Large intestine (tissue), 3 donors: ENCODE results near the gene ZRSR2. TPM values are rescaled to one million over a fixed set of nuclear protein-coding genes. Genes with fewer than 3 reads are reported as not detected.
"Not testable (repeated sequence)": the region's sequence is repeated elsewhere in the genome, so short reads cannot be mapped to it uniquely, and the experiment has no call there.

Source experiments
- DNase-seq, 2 donors: peaks; one replicate each; pipeline versions ENCODE4 v3.0.0 to v3.0.0-alpha.2; 2013
- H3K27ac ChIP-seq: one replicate; pipeline ENCODE4 v1.5.1; 2013; ENCODE audit warnings: low read length
- H3K27me3 ChIP-seq: 2 replicates; pipeline ENCODE4 v1.6.1; 2013; ENCODE audit warnings: low read length; ENCODE audit not compliant: control insufficient read depth, insufficient read depth
- H3K36me3 ChIP-seq: 2 replicates; pipeline ENCODE4 v1.6.1; 2013; ENCODE audit warnings: low read length; ENCODE audit not compliant: control insufficient read depth, insufficient read depth
- H3K4me1 ChIP-seq: one replicate; pipeline ENCODE4 v1.6.1; 2013; ENCODE audit warnings: low read length; ENCODE audit not compliant: control insufficient read depth, insufficient read depth
- H3K4me3 ChIP-seq: one replicate; pipeline ENCODE4 v1.5.1; 2013; ENCODE audit warnings: low read length
- H3K9me3 ChIP-seq: one replicate; pipeline ENCODE4 v1.6.1; 2013; ENCODE audit warnings: mild to moderate bottlenecking, low read depth, low read length, moderate library complexity; ENCODE audit not compliant: control insufficient read depth
- WGBS: methylation state at CpG from one replicate; pipeline ENCODE4 v1.1.5; 2013; ENCODE audit warnings: low lambda C conversion rate; ENCODE audit not compliant: insufficient coverage; 5-methylcytosine and 5-hydroxymethylcytosine counted together
- polyA plus RNA-seq: library from polyadenylated mRNA; unstranded; fragments of 120-200 nt; gene quantifications from one replicate; pipeline ENCODE4 v1.2.1, GENCODE V29; 2013

ZRSR2 gene
- polyA plus RNA-seq, 1 donor: 13.5 TPM

- H3K9me3 ChIP-seq: no peaks in the 10 kb centered on the region
- no peaks in the 10 kb centered on the region for H3K27me3 ChIP-seq
- no CpG with 5 or more reads among the region's 4 CpGs for WGBS
- H3K4me3 ChIP-seq: no peak overlapping the region
- peak in 1 of 2 donors; percentile 21 for DNase-seq
- H3K36me3 ChIP-seq: no peaks in the 10 kb centered on the region
- no peak overlapping the region for H3K27ac ChIP-seq
- no peaks in the 10 kb centered on the region for H3K4me1 ChIP-seq
Observed at GRCh38 chrX:15751155-15751819, 39.0 kb upstream of the ZRSR2 start.

- no CpG with 5 or more reads among the region's 2 CpGs for WGBS
- no peak for DNase-seq
- no peaks in the 10 kb centered on the region for H3K27me3 ChIP-seq
- no peaks in the 10 kb centered on the region for H3K36me3 ChIP-seq
- no peak overlapping the region for H3K27ac ChIP-seq
- no peak overlapping the region for H3K4me3 ChIP-seq
- no peaks in the 10 kb centered on the region for H3K9me3 ChIP-seq
- no peaks in the 10 kb centered on the region for H3K4me1 ChIP-seq
Observed at GRCh38 chrX:15755091-15755490, 35.2 kb upstream of the ZRSR2 start.

GRCh38 chrX:15758140-15758539, 32.1 kb upstream of the ZRSR2 start:
- Histone ChIP-seq H3K27me3 (no peaks in the 10 kb centered on the region), H3K4me3 (no peak overlapping the region), H3K36me3 (no peaks in the 10 kb centered on the region), H3K27ac (no peak overlapping the region), H3K9me3 (no peaks in the 10 kb centered on the region), H3K4me1 (no peaks in the 10 kb centered on the region)
- DNase-seq: no peak
- WGBS: no CpG with 5 or more reads among the region's 4 CpGs

GRCh38 chrX:15759886-15760285, 30.4 kb upstream of the ZRSR2 start:
- 100% methylated on average over 1 of the region's 6 CpGs for WGBS
- not testable (repeated sequence) for H3K27ac ChIP-seq, H3K27me3 ChIP-seq, H3K4me3 ChIP-seq, DNase-seq, H3K4me1 ChIP-seq, H3K36me3 ChIP-seq, H3K9me3 ChIP-seq

GRCh38 chrX:15761564-15762191, 28.6 kb upstream of the ZRSR2 start:
- no peak for DNase-seq
- Histone ChIP-seq H3K36me3 (no peaks in the 10 kb centered on the region), H3K4me1 (no peaks in the 10 kb centered on the region), H3K9me3 (no peaks in the 10 kb centered on the region), H3K4me3 (no peak overlapping the region), H3K27ac (no peak overlapping the region), H3K27me3 (no peaks in the 10 kb centered on the region)
- no CpG with 5 or more reads among the region's 8 CpGs for WGBS

GRCh38 chrX:15769300-15769954, 20.9 kb upstream of the ZRSR2 start:
- H3K36me3 ChIP-seq: no peaks in the 10 kb centered on the region
- no peak overlapping the region for H3K4me3 ChIP-seq
- DNase-seq: no peak
- H3K27ac ChIP-seq: no peak overlapping the region
- H3K27me3 ChIP-seq: no peaks in the 10 kb centered on the region
- no peaks in the 10 kb centered on the region for H3K9me3 ChIP-seq
- H3K4me1 ChIP-seq: no peaks in the 10 kb centered on the region
- WGBS: 80% methylated on average over 1 of the region's 4 CpGs

GRCh38 chrX:15781961-15782699, 8.2 kb upstream of the ZRSR2 start:
- H3K4me1 ChIP-seq: no peaks in the 10 kb centered on the region
- no peak for DNase-seq
- WGBS: 60% methylated on average over 2 of the region's 13 CpGs
- no peaks in the 10 kb centered on the region for H3K27me3 ChIP-seq
- no peak overlapping the region for H3K4me3 ChIP-seq
- H3K36me3 ChIP-seq: no peaks in the 10 kb centered on the region
- H3K9me3 ChIP-seq: no peaks in the 10 kb centered on the region
- no peak overlapping the region for H3K27ac ChIP-seq

- Histone ChIP-seq H3K4me1 (peaks cover 4% of the 10 kb centered on the region), H3K4me3 (no peak overlapping the region), H3K27me3 (no peaks in the 10 kb centered on the region), H3K9me3 (no peaks in the 10 kb centered on the region), H3K27ac (no peak overlapping the region), H3K36me3 (no peaks in the 10 kb centered on the region)
- no peak for DNase-seq
- WGBS: no CpG with 5 or more reads among the region's 3 CpGs
Observed at GRCh38 chrX:15785176-15785750, 5.0 kb upstream of the ZRSR2 start.

GRCh38 chrX:15786915-15787314, 3.4 kb upstream of the ZRSR2 start:
- Histone ChIP-seq H3K4me1 (peaks cover 4% of the 10 kb centered on the region), H3K36me3 (no peaks in the 10 kb centered on the region), H3K27ac (no peak overlapping the region), H3K27me3 (no peaks in the 10 kb centered on the region), H3K9me3 (no peaks in the 10 kb centered on the region), H3K4me3 (no peak overlapping the region)
- WGBS: no CpG with 5 or more reads among the region's 3 CpGs
- no peak for DNase-seq

GRCh38 chrX:15790769-15791290, 546 bp downstream of the ZRSR2 start:
- no peaks in the 10 kb centered on the region for H3K27me3 ChIP-seq
- peak overlapping the region; percentile 89 for H3K4me3 ChIP-seq
- no CpG with 5 or more reads among the region's 15 CpGs for WGBS
- peaks cover 3% of the 10 kb centered on the region for H3K36me3 ChIP-seq
- H3K4me1 ChIP-seq: peaks cover 4% of the 10 kb centered on the region
- H3K9me3 ChIP-seq: no peaks in the 10 kb centered on the region
- H3K27ac ChIP-seq: peak overlapping the region; percentile 91
- DNase-seq: peak; percentile 7 to 53
